ENCODE data around the gene ABCD2.
"Not testable (repeated sequence)": the region's sequence is repeated elsewhere in the genome, so short reads cannot be mapped to it uniquely, and the experiment has no call there.

The ABCD2 gene

GRCh38 chr12:39571351-39571750, 48.3 kb downstream of the ABCD2 start:
- H3K27ac ChIP-seq (ENCODE audit: insufficient read depth, low read depth, low read length, poor library complexity, severe bottlenecking) = no peak overlapping the region
- H3K36me3 ChIP-seq (ENCODE audit: control insufficient read depth, insufficient read depth, low read length) = no peaks in the 10 kb centered on the region
- 60 to 100% methylated on average over 1 to 3 of the region's 4 CpGs for WGBS, 2 experiments

GRCh38 chr12:39553476-39553875, 66.1 kb downstream of the ABCD2 start:
- no peaks in the 10 kb centered on the region for H3K4me1 ChIP-seq (ENCODE audit: control insufficient read depth, insufficient read depth, low read length)
- H3K27ac ChIP-seq (ENCODE audit: insufficient read depth, low read depth, low read length, poor library complexity, severe bottlenecking) = no peak overlapping the region
- H3K9me3 ChIP-seq (ENCODE audit: control insufficient read depth, low read length) = no peaks in the 10 kb centered on the region
- H3K4me3 ChIP-seq (ENCODE audit: insufficient read depth, low read depth, low read length) = no peak overlapping the region
- no peaks in the 10 kb centered on the region for H3K27me3 ChIP-seq (ENCODE audit: control insufficient read depth, insufficient read depth, low read length, poor library complexity, severe bottlenecking)
- H3K36me3 ChIP-seq (ENCODE audit: control insufficient read depth, insufficient read depth, low read length) = no peaks in the 10 kb centered on the region

More at GRCh38 chr12:39571351-39571750, 48.3 kb downstream of the ABCD2 start:
- H3K4me3 ChIP-seq (ENCODE audit: insufficient read depth, low read depth, low read length) = no peak overlapping the region
- H3K27me3 ChIP-seq (ENCODE audit: control insufficient read depth, insufficient read depth, low read length, poor library complexity, severe bottlenecking) = no peaks in the 10 kb centered on the region
- H3K9me3 ChIP-seq (ENCODE audit: control insufficient read depth, low read length) = peaks cover 2% of the 10 kb centered on the region
- H3K4me1 ChIP-seq (ENCODE audit: control insufficient read depth, insufficient read depth, low read length) = peaks cover 12% of the 10 kb centered on the region

- not testable (repeated sequence) for H3K36me3 ChIP-seq (ENCODE audit: control insufficient read depth, insufficient read depth, low read length); H3K9me3 ChIP-seq (ENCODE audit: control insufficient read depth, low read length); H3K27me3 ChIP-seq (ENCODE audit: control insufficient read depth, insufficient read depth, low read length, poor library complexity, severe bottlenecking); H3K4me3 ChIP-seq (ENCODE audit: insufficient read depth, low read depth, low read length); H3K27ac ChIP-seq (ENCODE audit: insufficient read depth, low read depth, low read length, poor library complexity, severe bottlenecking); H3K4me1 ChIP-seq (ENCODE audit: control insufficient read depth, insufficient read depth, low read length)
- WGBS, 2 experiments = 87 to 88% methylated on average over 1 to 2 of the region's 2 CpGs
Observed at GRCh38 chr12:39544211-39544610, 75.4 kb downstream of the ABCD2 start.

- H3K36me3 ChIP-seq (ENCODE audit: control insufficient read depth, insufficient read depth, low read length) = no peaks in the 10 kb centered on the region
- H3K4me3 ChIP-seq (ENCODE audit: insufficient read depth, low read depth, low read length) = no peak overlapping the region
- no peaks in the 10 kb centered on the region for H3K4me1 ChIP-seq (ENCODE audit: control insufficient read depth, insufficient read depth, low read length)
- no peaks in the 10 kb centered on the region for H3K9me3 ChIP-seq (ENCODE audit: control insufficient read depth, low read length)
- 92 to 95% methylated on average over 2 of the region's 2 CpGs for WGBS, 2 experiments
- no peak overlapping the region for H3K27ac ChIP-seq (ENCODE audit: insufficient read depth, low read depth, low read length, poor library complexity, severe bottlenecking)
- H3K27me3 ChIP-seq (ENCODE audit: control insufficient read depth, insufficient read depth, low read length, poor library complexity, severe bottlenecking) = no peaks in the 10 kb centered on the region
Observed at GRCh38 chr12:39541471-39541870, 78.1 kb downstream of the ABCD2 start.

- H3K27ac ChIP-seq (ENCODE audit: insufficient read depth, low read depth, low read length, poor library complexity, severe bottlenecking) = no peak overlapping the region
- no peaks in the 10 kb centered on the region for H3K4me1 ChIP-seq (ENCODE audit: control insufficient read depth, insufficient read depth, low read length)
- no peak overlapping the region for H3K4me3 ChIP-seq (ENCODE audit: insufficient read depth, low read depth, low read length)
- no peaks in the 10 kb centered on the region for H3K36me3 ChIP-seq (ENCODE audit: control insufficient read depth, insufficient read depth, low read length)
- H3K27me3 ChIP-seq (ENCODE audit: control insufficient read depth, insufficient read depth, low read length, poor library complexity, severe bottlenecking) = no peaks in the 10 kb centered on the region
- no peaks in the 10 kb centered on the region for H3K9me3 ChIP-seq (ENCODE audit: control insufficient read depth, low read length)
- 95 to 96% methylated on average over 18 of the region's 18 CpGs for WGBS, 2 experiments
Observed at GRCh38 chr12:39538679-39539104, 80.9 kb downstream of the ABCD2 start.

- H3K36me3 ChIP-seq (ENCODE audit: control insufficient read depth, insufficient read depth, low read length) = no peaks in the 10 kb centered on the region
- H3K27me3 ChIP-seq (ENCODE audit: control insufficient read depth, insufficient read depth, low read length, poor library complexity, severe bottlenecking) = no peaks in the 10 kb centered on the region
- H3K4me1 ChIP-seq (ENCODE audit: control insufficient read depth, insufficient read depth, low read length) = no peaks in the 10 kb centered on the region
- H3K9me3 ChIP-seq (ENCODE audit: control insufficient read depth, low read length) = no peaks in the 10 kb centered on the region
- no peak overlapping the region for H3K27ac ChIP-seq (ENCODE audit: insufficient read depth, low read depth, low read length, poor library complexity, severe bottlenecking)
- H3K4me3 ChIP-seq (ENCODE audit: insufficient read depth, low read depth, low read length) = no peak overlapping the region
Observed at GRCh38 chr12:39533951-39534350, 85.7 kb downstream of the ABCD2 start.

- H3K27ac ChIP-seq (ENCODE audit: insufficient read depth, low read depth, low read length, poor library complexity, severe bottlenecking) = no peak overlapping the region
- WGBS, 2 experiments = 94% methylated on average over 3 of the region's 4 CpGs
- no peaks in the 10 kb centered on the region for H3K36me3 ChIP-seq (ENCODE audit: control insufficient read depth, insufficient read depth, low read length)
- H3K27me3 ChIP-seq (ENCODE audit: control insufficient read depth, insufficient read depth, low read length, poor library complexity, severe bottlenecking) = no peaks in the 10 kb centered on the region
- no peaks in the 10 kb centered on the region for H3K4me1 ChIP-seq (ENCODE audit: control insufficient read depth, insufficient read depth, low read length)
- H3K4me3 ChIP-seq (ENCODE audit: insufficient read depth, low read depth, low read length) = no peak overlapping the region
- no peaks in the 10 kb centered on the region for H3K9me3 ChIP-seq (ENCODE audit: control insufficient read depth, low read length)
Observed at GRCh38 chr12:39532448-39532847, 87.2 kb downstream of the ABCD2 start.

- H3K4me1 ChIP-seq (ENCODE audit: control insufficient read depth, insufficient read depth, low read length) = no peaks in the 10 kb centered on the region
- H3K4me3 ChIP-seq (ENCODE audit: insufficient read depth, low read depth, low read length) = no peak overlapping the region
- no peak overlapping the region for H3K27ac ChIP-seq (ENCODE audit: insufficient read depth, low read depth, low read length, poor library complexity, severe bottlenecking)
- no peaks in the 10 kb centered on the region for H3K36me3 ChIP-seq (ENCODE audit: control insufficient read depth, insufficient read depth, low read length)
- H3K27me3 ChIP-seq (ENCODE audit: control insufficient read depth, insufficient read depth, low read length, poor library complexity, severe bottlenecking) = no peaks in the 10 kb centered on the region
- H3K9me3 ChIP-seq (ENCODE audit: control insufficient read depth, low read length) = no peaks in the 10 kb centered on the region
- 91 to 94% methylated on average over 2 of the region's 2 CpGs for WGBS, 2 experiments
Observed at GRCh38 chr12:39526974-39527373, 92.6 kb downstream of the ABCD2 start.

- H3K9me3 ChIP-seq (ENCODE audit: control insufficient read depth, low read length); H3K36me3 ChIP-seq (ENCODE audit: control insufficient read depth, insufficient read depth, low read length); H3K27me3 ChIP-seq (ENCODE audit: control insufficient read depth, insufficient read depth, low read length, poor library complexity, severe bottlenecking); H3K27ac ChIP-seq (ENCODE audit: insufficient read depth, low read depth, low read length, poor library complexity, severe bottlenecking); H3K4me3 ChIP-seq (ENCODE audit: insufficient read depth, low read depth, low read length); H3K4me1 ChIP-seq (ENCODE audit: control insufficient read depth, insufficient read depth, low read length): not testable (repeated sequence)
Observed at GRCh38 chr12:39522167-39522566, 97.4 kb downstream of the ABCD2 start.

- H3K9me3 ChIP-seq (ENCODE audit: control insufficient read depth, low read length) = no peaks in the 10 kb centered on the region
- WGBS, 2 experiments = 96 to 100% methylated on average over 1 of the region's 1 CpG
- H3K4me1 ChIP-seq (ENCODE audit: control insufficient read depth, insufficient read depth, low read length) = no peaks in the 10 kb centered on the region
- no peaks in the 10 kb centered on the region for H3K36me3 ChIP-seq (ENCODE audit: control insufficient read depth, insufficient read depth, low read length)
- no peak overlapping the region for H3K27ac ChIP-seq (ENCODE audit: insufficient read depth, low read depth, low read length, poor library complexity, severe bottlenecking)
- H3K4me3 ChIP-seq (ENCODE audit: insufficient read depth, low read depth, low read length) = no peak overlapping the region
- H3K27me3 ChIP-seq (ENCODE audit: control insufficient read depth, insufficient read depth, low read length, poor library complexity, severe bottlenecking) = no peaks in the 10 kb centered on the region
Observed at GRCh38 chr12:39510001-39510400, 109.6 kb downstream of the ABCD2 start.

GRCh38 chr12:39505554-39505953, 114.0 kb downstream of the ABCD2 start:
- H3K9me3 ChIP-seq (ENCODE audit: control insufficient read depth, low read length) = no peaks in the 10 kb centered on the region

More at GRCh38 chr12:39505554-39505953, 114.0 kb downstream of the ABCD2 start:
- Histone ChIP-seq H3K4me3 (ENCODE audit: insufficient read depth, low read depth, low read length) (no peak overlapping the region), H3K4me1 (ENCODE audit: control insufficient read depth, insufficient read depth, low read length) (peaks cover 21% of the 10 kb centered on the region), H3K27ac (ENCODE audit: insufficient read depth, low read depth, low read length, poor library complexity, severe bottlenecking) (no peak overlapping the region), H3K36me3 (ENCODE audit: control insufficient read depth, insufficient read depth, low read length) (no peaks in the 10 kb centered on the region), H3K27me3 (ENCODE audit: control insufficient read depth, insufficient read depth, low read length, poor library complexity, severe bottlenecking) (no peaks in the 10 kb centered on the region)

Measured in ectodermal cell (in vitro differentiated cells).